Fibroblast of the aortic adventitia (primary cell): ENCODE data around the gene ZFP42. TPM values are rescaled to one million over a fixed set of nuclear protein-coding genes. Genes with fewer than 3 reads are reported as not detected.
"Not testable (repeated sequence)": the region's sequence is repeated elsewhere in the genome, so short reads cannot be mapped to it uniquely, and the experiment has no call there.

ENCODE experiments used
- DNase-seq: peaks from one replicate; pipeline ENCODE4 v3.0.0-alpha.2; 2010; ENCODE audit warnings: low read depth
- H3K4me3 ChIP-seq: 2 replicates; pipeline ENCODE4 v1.5.1; 2011; ENCODE audit warnings: low read depth, mild to moderate bottlenecking, control low read depth, low read length, moderate library complexity
- total RNA-seq: library from RNA; depleted of rRNA; stranded (reverse); fragments of >200 nt; gene quantifications from 2 replicates; pipeline ENCODE4 v1.2.3, GENCODE V29; 2012; ENCODE audit warnings: low replicate concordance
- TF ChIP-seq, protein P1 (sequence below): IDR thresholded peaks from 2 replicates; pipeline ENCODE4 v1.5.1; 2011; ENCODE audit warnings: mild to moderate bottlenecking, low read length, control low read depth, inconsistent platforms; ENCODE audit not compliant: insufficient read depth

Gene ZFP42
- total RNA-seq, 1 donor: 0.09 TPM

DNA sequence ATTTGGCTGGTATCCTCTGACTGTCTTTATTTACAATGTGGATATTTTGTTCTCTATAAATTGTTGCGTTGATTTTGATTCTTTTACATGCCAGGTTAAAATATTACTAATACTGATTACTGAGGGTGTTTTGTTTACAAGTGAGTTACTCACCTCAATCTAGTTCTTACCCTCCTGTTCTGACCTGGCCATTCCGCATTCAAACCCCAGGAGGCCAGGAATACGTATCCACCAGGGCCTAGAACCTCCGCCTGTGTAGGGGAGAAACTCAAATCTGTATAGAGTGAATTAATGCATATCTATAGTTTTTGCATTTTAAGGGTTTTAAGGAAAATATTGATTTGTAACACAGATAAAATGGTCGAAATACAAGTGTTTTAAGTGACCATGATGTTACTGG lies 2.6 kb upstream of the ZFP42 start:
- DNase-seq: no peak
- H3K4me3 ChIP-seq: no peak overlapping the region
- TF ChIP-seq, protein P1, sequence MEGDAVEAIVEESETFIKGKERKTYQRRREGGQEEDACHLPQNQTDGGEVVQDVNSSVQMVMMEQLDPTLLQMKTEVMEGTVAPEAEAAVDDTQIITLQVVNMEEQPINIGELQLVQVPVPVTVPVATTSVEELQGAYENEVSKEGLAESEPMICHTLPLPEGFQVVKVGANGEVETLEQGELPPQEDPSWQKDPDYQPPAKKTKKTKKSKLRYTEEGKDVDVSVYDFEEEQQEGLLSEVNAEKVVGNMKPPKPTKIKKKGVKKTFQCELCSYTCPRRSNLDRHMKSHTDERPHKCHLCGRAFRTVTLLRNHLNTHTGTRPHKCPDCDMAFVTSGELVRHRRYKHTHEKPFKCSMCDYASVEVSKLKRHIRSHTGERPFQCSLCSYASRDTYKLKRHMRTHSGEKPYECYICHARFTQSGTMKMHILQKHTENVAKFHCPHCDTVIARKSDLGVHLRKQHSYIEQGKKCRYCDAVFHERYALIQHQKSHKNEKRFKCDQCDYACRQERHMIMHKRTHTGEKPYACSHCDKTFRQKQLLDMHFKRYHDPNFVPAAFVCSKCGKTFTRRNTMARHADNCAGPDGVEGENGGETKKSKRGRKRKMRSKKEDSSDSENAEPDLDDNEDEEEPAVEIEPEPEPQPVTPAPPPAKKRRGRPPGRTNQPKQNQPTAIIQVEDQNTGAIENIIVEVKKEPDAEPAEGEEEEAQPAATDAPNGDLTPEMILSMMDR: no peak

DNA sequence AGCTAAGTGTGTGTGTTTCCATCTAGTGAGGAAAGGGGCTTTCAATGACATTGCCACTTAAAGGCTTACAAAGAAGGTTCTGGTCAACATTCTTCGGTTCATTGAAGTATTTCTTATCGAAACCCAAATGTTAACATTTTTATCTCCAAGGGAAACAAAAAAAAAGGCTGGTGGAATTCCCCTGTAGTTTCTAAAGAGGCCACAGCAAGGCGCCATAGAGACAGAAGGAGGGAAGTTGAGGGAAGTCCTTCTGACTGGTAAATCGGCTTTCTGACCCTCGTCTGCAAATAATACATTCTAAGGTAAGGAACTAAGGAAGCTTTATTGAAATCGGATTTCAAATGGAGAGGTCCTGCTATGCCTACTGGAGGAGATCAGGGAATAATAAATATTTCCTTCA lies 1.7 kb upstream of the ZFP42 start:
- no peak overlapping the region for H3K4me3 ChIP-seq
- DNase-seq: no peak
- TF ChIP-seq, protein P1: no peak

DNA sequence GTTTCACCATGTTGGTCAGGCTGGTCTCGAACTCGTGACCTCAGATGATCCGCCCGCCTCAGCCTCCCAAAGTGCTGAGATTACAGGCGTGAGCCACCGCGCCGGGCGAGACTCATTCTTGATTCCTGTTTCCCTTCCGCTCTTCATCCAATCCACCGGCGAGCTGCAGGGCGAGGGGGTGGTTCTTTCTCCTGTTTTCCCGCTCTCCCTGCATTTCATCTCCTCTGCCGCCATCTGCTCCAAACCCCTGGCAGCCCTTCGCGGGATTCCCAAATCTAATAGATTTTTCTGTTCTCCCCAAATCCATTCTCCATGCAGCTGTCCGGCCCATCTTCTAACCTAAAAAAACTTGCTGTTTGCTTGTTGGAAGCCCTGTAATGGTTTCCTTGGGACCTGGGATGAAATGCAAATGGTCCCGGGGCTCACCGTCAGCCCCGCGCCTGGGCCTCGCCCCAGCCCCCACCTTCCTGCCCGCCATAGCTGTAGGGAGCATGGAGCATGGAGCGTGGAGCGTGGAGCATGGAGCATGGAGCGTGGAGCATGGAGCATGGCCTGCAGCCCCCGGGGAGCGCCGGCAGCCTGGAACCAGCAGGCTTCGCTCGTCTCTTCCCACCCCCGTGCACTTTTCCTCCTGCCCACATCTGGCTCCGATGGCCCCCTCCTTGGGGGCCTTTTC lies 1.1 kb downstream of the ZFP42 start:
- TF ChIP-seq, protein P1: no peak
- DNase-seq: no peak
- no peak overlapping the region for H3K4me3 ChIP-seq

DNA sequence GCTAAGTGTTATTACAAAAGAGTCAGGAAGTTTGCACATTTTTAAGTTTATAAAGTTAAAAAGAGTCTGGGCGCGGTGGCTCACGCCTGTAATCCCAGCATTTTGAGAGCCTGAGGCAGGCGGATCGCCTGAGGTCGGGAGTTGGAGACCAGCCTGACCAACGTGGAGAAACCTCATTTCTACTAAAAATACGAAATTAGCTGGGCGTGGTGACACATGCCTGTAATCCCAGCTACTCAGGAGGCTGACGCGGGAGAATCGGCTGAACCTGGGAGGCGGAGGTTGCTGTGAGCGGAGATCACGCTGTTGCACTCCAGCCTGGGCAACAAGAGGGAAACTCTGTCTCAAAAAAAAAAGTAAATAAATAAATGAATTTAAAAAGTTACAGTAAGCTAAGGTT lies 2.4 kb downstream of the ZFP42 start:
- not testable (repeated sequence) for H3K4me3 ChIP-seq, DNase-seq

DNA sequence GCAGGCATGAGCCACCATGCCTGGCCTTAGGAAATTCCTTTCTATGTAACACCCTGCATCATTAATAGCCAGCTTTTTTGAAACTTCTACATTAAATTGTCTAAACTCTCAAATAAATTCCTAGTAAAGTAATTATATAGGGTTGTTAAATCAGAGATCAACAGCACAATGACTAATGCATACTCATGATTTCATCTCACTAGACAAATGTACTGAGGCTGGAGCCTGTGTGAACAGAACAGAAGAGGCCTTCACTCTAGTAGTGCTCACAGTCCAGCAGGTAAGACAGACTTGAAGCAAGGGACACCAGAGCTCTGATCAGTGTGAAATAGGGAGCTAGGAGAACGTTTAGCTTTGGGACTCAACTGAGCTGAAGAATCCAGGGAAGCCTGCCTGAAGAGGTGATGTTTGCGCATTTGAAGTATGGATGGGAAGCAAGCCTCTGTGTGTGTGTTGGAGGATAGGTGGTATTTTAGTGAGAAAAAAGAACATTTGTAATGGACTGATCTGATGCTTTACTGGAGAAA lies 3.9 kb downstream of the ZFP42 start:
- no peak for DNase-seq
- TF ChIP-seq, protein P1: no peak
- no peak overlapping the region for H3K4me3 ChIP-seq

DNA sequence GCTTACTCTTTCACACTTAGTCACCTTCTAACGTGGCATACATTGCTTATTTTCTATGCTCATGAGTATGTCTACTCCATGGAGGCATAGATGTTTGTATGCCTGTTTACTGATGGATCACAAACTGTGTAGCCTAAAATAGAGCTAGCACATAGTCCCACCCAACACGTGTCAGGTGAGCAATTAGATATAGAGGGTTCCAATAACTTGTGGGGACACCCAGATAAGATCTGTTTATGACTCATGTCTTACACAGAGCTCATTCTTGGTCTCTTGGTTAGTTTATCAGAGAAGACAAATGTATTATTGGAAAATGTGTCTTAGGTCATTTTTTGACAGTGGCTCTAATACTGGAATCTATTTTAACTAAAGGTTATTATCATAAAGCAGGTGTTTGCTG lies 6.8 kb downstream of the ZFP42 start:
- no peak for DNase-seq
- H3K4me3 ChIP-seq: no peak overlapping the region
- TF ChIP-seq, protein P1: no peak

DNA sequence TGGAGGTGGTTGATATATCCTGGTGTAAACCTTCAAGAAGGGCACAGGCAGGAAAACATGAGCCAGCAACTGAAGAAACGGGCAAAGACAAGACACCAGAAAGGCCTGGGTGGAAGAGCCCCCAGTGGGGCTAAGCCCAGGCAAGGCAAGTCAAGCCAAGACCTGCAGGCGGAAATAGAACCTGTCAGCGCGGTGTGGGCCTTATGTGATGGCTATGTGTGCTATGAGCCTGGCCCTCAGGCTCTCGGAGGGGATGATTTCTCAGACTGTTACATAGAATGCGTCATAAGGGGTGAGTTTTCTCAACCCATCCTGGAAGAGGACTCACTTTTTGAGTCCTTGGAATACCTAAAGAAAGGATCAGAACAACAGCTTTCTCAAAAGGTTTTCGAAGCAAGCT lies 7.2 kb downstream of the ZFP42 start:
- no peak overlapping the region for H3K4me3 ChIP-seq
- DNase-seq: no peak
- TF ChIP-seq, protein P1: no peak
